Measurements from ENCODE around the gene ATOSA. TPM values are rescaled to one million over a fixed set of nuclear protein-coding genes. Genes with fewer than 3 reads are reported as not detected.

The ATOSA gene
- polyA plus RNA-seq, 1 experiment, result 23.9 TPM

DNA sequence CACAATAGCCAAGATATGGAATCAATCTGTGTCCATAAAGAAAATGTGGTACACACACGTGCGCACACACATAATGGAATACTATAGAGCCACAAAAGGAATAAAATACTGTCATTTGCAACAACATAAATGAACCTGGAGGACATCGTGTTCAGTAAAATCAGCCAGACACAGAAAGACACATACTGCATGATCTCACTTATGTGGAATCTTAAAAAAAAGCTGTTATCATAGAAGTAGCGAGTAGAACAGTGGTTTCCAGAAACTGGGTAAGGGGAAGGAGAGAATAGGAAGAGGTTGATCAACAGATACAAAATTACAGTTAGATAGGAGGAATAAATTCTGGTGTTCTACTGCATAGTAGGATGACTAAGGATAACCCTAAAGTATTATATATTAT, 11.1 kb downstream of the ATOSA start:
- CTCF ChIA-PET, result no interaction called here
- TF ChIP-seq, protein P1, sequence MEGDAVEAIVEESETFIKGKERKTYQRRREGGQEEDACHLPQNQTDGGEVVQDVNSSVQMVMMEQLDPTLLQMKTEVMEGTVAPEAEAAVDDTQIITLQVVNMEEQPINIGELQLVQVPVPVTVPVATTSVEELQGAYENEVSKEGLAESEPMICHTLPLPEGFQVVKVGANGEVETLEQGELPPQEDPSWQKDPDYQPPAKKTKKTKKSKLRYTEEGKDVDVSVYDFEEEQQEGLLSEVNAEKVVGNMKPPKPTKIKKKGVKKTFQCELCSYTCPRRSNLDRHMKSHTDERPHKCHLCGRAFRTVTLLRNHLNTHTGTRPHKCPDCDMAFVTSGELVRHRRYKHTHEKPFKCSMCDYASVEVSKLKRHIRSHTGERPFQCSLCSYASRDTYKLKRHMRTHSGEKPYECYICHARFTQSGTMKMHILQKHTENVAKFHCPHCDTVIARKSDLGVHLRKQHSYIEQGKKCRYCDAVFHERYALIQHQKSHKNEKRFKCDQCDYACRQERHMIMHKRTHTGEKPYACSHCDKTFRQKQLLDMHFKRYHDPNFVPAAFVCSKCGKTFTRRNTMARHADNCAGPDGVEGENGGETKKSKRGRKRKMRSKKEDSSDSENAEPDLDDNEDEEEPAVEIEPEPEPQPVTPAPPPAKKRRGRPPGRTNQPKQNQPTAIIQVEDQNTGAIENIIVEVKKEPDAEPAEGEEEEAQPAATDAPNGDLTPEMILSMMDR (IDR thresholded peaks at IDR 0.05; ENCODE audit: low read depth, low read length), result no peak
- DNase-seq (ENCODE audit: low read depth, low spot score), result no peak
- Histone ChIP-seq H3K27ac (ENCODE audit: low read depth, low read length) (no peak overlapping the region), H3K4me3 (ENCODE audit: low read depth, low read length) (no peak overlapping the region), H3K27me3 (ENCODE audit: control insufficient read depth, insufficient read depth, low read length) (no peaks in the 10 kb centered on the region), H3K9me3 (ENCODE audit: control insufficient read depth, insufficient read depth, low read length) (no peaks in the 10 kb centered on the region)
- POLR2A ChIA-PET, result no interaction called here

DNA sequence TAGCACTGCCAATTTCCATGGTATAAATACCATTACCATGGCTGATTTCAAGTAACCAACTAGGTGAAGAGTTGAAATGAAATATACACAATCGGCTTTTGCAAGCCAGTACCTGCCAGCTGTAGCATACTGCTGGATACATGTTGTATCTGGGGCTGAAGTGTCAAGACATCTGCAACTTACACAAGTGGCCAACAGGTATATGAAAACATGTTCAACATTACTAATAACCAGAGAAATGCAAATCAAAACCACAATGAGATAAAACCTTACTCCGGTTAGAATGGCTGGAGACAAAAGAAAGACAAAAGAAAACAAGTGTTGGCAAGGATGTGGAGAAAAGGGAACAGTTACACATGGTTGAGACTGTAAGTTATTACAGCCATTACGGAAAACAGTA, 11.6 kb downstream of the ATOSA start:
- CTCF ChIA-PET, result no interaction called here
- DNase-seq (ENCODE audit: low read depth, low spot score), result no peak
- H3K4me3 ChIP-seq (ENCODE audit: low read depth, low read length), result no peak overlapping the region
- H3K27ac ChIP-seq (ENCODE audit: low read depth, low read length), result no peak overlapping the region
- POLR2A ChIA-PET, result no interaction called here
- TF ChIP-seq, protein P1 (IDR thresholded peaks at IDR 0.05; ENCODE audit: low read depth, low read length), result no peak
- H3K9me3 ChIP-seq (ENCODE audit: control insufficient read depth, insufficient read depth, low read length), result no peaks in the 10 kb centered on the region
- no peaks in the 10 kb centered on the region for H3K27me3 ChIP-seq (ENCODE audit: control insufficient read depth, insufficient read depth, low read length)

DNA sequence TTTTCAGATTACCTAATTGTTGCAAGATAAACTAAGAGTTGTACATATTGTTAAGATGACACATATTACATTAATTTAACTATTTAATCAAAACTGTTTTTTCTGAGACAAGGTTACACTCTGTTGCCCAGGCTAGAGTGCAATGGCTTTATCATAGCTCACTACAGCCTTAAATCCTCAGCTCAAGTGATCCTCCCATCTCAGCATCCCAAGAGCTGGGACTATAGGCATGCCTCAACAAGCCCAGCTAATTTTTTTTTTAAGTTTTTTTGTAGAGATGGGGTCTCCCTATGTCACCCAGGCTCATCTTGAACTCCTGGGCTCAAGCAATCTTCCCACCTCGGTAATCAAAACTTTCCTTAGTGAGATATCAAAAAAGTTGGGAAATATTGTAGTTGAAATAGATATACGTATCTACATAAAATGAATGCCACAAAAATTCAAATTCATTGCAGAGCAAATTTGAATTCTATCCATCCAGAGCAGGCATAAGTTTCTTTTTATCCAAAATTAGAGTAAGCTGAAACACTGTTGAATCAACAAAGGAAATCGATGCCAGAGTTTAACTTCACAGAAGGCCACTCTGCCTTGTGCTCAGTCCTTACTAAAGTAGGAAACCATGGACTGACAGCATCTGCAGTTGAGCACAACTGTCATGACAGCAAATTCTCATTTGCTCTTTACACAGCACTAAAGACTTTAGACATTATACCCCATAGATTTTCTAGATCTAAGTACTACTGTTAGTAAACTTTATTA, 15.5 kb downstream of the ATOSA start:
- Histone ChIP-seq H3K27ac (ENCODE audit: low read depth, low read length) (no peak overlapping the region), H3K9me3 (ENCODE audit: control insufficient read depth, insufficient read depth, low read length) (no peaks in the 10 kb centered on the region), H3K4me3 (ENCODE audit: low read depth, low read length) (no peak overlapping the region), H3K27me3 (ENCODE audit: control insufficient read depth, insufficient read depth, low read length) (no peaks in the 10 kb centered on the region)
- DNase-seq (ENCODE audit: low read depth, low spot score), result no peak
- POLR2A ChIA-PET, result no interaction called here
- CTCF ChIA-PET, result interaction anchor here (0.9 kb wide), 1 partner anchor 72 kb away, joined by 3 read pairs; no protein-coding TSS in a partner anchor
- TF ChIP-seq, protein P1 (IDR thresholded peaks at IDR 0.05; ENCODE audit: low read depth, low read length), result no peak

DNA sequence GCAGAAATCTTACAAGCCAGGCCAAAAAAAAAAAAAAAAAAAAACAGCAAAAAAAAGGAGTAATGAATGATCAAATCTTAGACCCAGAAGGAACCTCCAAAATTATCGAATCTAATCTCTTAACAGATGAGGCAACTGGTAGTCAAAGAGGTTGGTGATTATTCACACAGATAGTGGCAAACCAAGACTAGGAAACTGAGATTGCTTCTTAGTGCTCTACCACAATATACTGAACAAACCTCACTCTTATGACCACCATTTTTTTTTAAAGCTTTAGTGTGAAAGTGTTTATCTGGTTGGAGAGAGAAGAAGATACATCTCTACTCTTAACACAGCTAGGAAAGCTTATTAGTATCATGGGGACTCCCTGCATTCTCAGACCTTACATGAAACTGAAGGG, 17.3 kb downstream of the ATOSA start:
- H3K27ac ChIP-seq (ENCODE audit: low read depth, low read length), result no peak overlapping the region
- H3K4me3 ChIP-seq (ENCODE audit: low read depth, low read length), result no peak overlapping the region
- H3K9me3 ChIP-seq (ENCODE audit: control insufficient read depth, insufficient read depth, low read length), result no peaks in the 10 kb centered on the region
- no peaks in the 10 kb centered on the region for H3K27me3 ChIP-seq (ENCODE audit: control insufficient read depth, insufficient read depth, low read length)
- CTCF ChIA-PET, result no interaction called here
- TF ChIP-seq, protein P1 (IDR thresholded peaks at IDR 0.05; ENCODE audit: low read depth, low read length), result no peak
- no peak for DNase-seq (ENCODE audit: low read depth, low spot score)
- POLR2A ChIA-PET, result interaction anchor here (0.7 kb wide), 1 partner anchor 16 kb away, joined by 4 read pairs; no protein-coding TSS in a partner anchor

DNA sequence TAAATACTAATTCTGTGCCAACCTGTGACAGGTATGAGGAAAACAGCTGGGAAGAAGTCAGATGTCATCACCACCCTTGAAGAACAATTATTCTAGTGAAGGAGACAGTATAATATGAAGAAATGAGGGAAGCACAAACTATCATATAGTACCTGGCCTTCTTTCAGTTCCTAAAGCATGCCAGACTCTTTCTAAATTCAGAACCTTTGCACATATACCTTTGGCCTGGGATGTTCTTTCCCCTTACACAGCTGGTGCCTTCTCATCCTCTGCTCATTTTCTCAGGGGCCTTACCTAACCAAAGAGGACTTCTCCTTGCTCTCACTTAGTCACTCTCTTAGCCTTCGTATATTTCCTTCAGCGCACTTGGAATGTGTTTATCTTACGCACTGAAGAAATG, 19.0 kb downstream of the ATOSA start:
- ChIA-PET CTCF (interaction anchor here (0.9 kb wide), 1 partner anchor 433 kb away, joined by 3 read pairs; no protein-coding TSS in a partner anchor), POLR2A (no interaction called here)
- Histone ChIP-seq H3K4me3 (ENCODE audit: low read depth, low read length) (no peak overlapping the region), H3K27me3 (ENCODE audit: control insufficient read depth, insufficient read depth, low read length) (no peaks in the 10 kb centered on the region), H3K27ac (ENCODE audit: low read depth, low read length) (no peak overlapping the region), H3K9me3 (ENCODE audit: control insufficient read depth, insufficient read depth, low read length) (no peaks in the 10 kb centered on the region)
- TF ChIP-seq, protein P1 (IDR thresholded peaks at IDR 0.05; ENCODE audit: low read depth, low read length), result no peak
- no peak for DNase-seq (ENCODE audit: low read depth, low spot score)
